GM12874 (cell line): ENCODE data around the gene DTNB.

Experiments
- TF ChIP-seq, protein P1 (sequence below): IDR thresholded peaks from 2 replicates; pipeline ENCODE4 v1.5.1; 2011; ENCODE audit warnings: low read depth, mild to moderate bottlenecking, control low read depth, low read length, moderate library complexity; ENCODE audit not compliant: insufficient read depth

Gene DTNB

GRCh38 chr2:25480561-25480960 is 192.8 kb downstream of the DTNB start:
- TF ChIP-seq, protein P1, sequence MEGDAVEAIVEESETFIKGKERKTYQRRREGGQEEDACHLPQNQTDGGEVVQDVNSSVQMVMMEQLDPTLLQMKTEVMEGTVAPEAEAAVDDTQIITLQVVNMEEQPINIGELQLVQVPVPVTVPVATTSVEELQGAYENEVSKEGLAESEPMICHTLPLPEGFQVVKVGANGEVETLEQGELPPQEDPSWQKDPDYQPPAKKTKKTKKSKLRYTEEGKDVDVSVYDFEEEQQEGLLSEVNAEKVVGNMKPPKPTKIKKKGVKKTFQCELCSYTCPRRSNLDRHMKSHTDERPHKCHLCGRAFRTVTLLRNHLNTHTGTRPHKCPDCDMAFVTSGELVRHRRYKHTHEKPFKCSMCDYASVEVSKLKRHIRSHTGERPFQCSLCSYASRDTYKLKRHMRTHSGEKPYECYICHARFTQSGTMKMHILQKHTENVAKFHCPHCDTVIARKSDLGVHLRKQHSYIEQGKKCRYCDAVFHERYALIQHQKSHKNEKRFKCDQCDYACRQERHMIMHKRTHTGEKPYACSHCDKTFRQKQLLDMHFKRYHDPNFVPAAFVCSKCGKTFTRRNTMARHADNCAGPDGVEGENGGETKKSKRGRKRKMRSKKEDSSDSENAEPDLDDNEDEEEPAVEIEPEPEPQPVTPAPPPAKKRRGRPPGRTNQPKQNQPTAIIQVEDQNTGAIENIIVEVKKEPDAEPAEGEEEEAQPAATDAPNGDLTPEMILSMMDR = no peak

DNA sequence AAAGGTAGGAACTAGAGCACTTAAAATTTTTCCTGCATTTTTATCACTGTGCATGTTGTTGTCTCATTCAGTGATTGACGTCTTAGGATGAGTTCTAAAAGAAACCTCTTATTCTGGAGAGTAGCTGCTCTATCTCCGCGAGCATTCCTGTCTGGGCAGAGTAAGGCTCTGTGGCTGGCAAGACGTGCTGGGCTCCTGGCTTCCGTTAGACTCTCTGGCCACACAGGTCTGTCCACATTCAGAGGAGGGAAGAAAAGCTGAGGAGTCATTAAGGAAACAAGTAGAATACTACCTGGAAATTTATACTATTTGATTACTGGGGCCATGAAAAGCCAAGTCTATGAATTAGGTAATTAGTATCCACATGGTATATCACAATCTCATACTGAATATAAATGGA is 193.6 kb downstream of the DTNB start:
- TF ChIP-seq, protein P1 = no peak

GRCh38 chr2:25478736-25479135 is 194.6 kb downstream of the DTNB start:
- TF ChIP-seq, protein P1 = no peak

- TF ChIP-seq, protein P1 = no peak
Measured at GRCh38 chr2:25473758-25474340, 199.5 kb downstream of the DTNB start.

- TF ChIP-seq, protein P1 = no peak
Measured at GRCh38 chr2:25473131-25473530, 200.2 kb downstream of the DTNB start.

DNA sequence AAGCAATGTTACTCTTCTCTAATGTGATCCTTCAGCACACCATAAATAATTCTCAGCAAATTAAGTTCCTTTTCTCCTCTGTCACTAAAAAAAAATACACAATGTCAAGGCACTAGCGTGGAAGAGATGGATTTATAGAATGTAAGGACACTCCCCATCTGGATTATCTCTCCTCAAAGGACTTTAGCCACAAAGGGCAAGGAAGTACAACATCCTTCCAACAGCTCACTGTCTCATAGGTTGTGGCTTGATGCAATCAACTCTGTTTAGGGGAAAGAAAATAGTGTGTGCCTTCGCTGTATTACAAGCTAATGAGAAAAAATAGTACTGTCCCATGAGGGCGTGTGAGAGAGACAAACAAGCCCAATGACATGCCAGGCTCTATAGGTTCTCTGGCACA is 202.6 kb downstream of the DTNB start:
- TF ChIP-seq, protein P1 = no peak

DNA sequence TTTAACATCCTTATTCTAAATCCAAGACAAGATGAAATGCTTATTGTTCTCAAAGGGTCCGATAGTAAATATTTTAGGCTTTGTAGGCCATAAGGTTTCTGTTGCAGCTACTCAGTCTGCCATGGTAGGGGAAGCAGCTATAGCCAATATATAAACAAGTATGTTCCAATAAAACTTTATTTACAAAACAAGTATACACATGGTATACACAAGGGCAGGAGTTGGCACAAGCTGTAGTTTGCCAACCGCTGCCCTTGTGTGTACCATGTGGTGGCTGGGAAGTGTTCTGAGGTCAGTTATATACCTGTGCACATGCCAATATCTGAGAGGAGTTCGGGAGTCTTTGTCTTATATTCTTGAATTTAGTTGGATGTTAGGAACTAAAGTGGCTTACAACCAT is 205.6 kb downstream of the DTNB start:
- TF ChIP-seq, protein P1 = no peak

DNA sequence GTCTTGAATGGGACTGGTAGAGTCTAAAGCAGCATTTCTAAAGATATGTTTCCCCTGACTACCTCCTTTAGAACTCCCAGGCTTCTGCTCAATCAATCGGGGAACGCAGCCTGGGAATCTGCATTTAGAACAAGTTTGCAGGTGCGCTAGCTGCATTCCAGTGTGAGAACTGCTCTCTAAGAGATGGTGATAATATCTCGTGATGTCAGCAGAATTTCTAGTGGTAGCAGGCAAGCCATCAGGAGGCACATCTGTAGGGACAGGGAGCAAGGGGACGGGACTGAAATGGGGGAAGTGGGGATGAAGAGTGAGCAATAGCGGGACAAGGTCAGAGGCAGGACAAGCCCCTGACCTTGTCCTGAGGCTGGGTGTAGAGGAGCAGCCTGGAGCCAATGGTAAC is 211.4 kb downstream of the DTNB start:
- TF ChIP-seq, protein P1 = no peak
